CD1c-positive myeloid dendritic cell (primary cell): ENCODE results near the gene CRTC3.
"Not testable (repeated sequence)": the region's sequence is repeated elsewhere in the genome, so short reads cannot be mapped to it uniquely, and the experiment has no call there.

Source experiments
- DNase-seq: peaks from one replicate; pipeline ENCODE4 v3.0.0-alpha.2; 2016; ENCODE audit errors: extremely low spot score

Gene CRTC3

GRCh38 chr15:90623854-90624253, 94.1 kb downstream of the CRTC3 start:
- no peak for DNase-seq

DNA sequence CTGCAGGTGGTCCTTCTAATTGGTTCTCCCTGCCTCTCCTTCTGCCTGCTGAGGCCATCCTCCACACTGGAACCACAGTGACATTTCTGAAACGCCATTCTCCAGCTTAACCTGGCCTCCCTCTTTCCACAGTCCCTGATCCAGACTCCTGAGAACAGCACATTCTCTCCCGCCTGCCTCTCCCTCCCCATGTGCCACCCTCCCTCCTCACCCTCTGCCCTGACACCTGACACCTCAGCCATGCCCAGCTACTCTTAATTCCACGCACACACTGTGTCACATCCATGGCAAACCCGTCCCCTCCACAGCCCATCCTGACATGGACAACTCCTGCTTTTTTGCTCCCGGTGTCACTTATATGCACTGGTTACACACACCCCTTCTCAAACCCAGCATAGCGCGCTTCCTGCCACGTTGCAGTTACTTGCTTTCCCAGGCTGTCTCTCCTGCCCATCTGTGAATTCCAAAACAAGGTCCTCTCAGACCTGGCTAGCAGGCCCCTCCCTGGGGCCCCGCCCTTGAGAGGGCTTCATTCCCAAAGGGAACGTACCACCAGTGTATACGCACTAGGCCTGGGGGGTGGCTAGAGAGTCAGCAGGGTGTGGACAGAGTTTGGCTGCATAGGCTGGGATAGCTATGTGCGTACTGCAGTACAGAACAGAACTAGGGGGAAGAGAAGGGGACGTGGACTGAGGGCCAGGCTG, 94.7 kb downstream of the CRTC3 start:
- DNase-seq: no peak

DNA sequence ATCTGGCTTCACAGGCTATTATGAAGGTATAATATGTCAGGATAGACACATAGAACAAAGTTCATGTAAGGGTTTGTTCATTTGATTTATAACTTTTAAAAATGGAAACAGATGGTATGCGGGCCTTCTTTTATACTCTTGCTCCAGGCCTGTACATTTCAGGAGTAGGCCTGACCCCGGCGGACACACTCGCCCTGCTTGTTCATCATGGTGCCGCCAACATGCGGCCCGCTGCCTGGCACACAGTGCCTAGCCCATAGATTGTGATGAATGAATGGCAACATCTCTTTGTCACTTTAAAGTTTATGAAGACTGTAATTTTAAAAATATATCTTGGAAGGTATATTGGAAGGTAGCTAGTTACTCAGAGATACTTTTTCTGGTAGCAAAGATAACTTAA, 95.3 kb downstream of the CRTC3 start:
- no peak for DNase-seq

- no peak for DNase-seq
These were observed 99.5 kb downstream of the CRTC3 start for GRCh38 chr15:90629217-90629616.

DNA sequence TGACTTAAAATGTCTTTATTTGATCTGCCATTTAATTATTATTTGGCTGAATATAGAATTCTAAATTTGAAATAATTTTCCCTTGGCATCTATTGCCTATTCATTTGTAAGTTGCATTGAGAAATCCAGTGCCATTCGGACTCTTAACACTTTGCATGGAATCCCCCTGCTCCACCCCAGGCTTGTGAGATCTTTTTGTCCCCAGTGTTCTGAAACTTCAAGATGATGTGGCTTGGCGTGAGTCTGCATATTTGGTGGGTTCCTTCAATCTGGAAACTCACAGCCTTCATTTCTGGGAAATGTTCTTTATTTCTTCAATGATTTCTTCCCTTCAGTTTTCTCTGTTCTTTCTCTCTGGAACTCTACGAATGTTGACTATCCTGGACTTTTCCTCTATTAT, 103.6 kb downstream of the CRTC3 start:
- DNase-seq: no peak

GRCh38 chr15:90636993-90637392, 107.3 kb downstream of the CRTC3 start:
- not testable (repeated sequence) for DNase-seq

GRCh38 chr15:90637693-90638092, 108.0 kb downstream of the CRTC3 start:
- DNase-seq: no peak

- no peak for DNase-seq
These were observed 108.5 kb downstream of the CRTC3 start for GRCh38 chr15:90638201-90638691.

GRCh38 chr15:90638963-90639362, 109.2 kb downstream of the CRTC3 start:
- DNase-seq: no peak

GRCh38 chr15:90640862-90641261, 111.1 kb downstream of the CRTC3 start:
- DNase-seq: no peak

DNA sequence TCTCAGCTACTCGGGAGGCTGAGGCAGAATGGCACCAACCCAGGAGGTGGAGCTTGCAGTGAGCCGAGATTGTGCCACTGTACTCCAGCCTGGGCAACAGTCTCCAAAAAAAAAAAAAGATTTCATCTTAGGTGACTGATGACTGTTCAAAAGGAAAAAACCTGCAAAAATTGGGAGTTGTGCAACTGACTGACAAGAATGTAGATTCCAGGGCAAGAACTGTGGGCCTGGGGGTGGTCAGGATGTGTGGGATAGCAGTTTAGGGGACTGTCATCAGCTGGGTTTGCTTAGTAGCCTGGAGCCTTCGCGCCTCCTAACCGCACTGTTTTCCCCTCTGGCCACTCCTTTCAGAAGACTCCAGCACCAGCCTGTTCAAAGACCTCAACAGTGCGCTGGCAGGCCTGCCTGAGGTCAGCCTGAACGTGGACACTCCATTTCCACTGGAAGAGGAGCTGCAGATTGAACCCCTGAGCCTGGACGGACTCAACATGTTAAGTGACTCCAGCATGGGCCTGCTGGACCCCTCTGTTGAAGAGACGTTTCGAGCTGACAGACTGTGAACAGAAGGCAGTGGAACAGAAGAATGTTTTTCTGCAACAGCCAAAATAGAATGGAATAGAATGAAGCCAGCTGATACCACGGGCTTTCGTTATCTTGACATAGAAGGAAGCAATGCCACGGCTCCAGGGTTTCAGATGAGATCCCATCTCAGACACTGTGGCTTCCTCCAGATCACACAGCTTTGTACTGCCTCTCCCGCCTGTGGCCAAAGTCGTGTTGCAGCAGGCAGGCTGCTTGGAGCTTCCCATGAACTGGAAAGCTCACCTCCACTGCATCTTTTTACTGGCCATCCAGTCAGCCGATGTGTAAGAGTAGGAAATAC, 112.1 kb downstream of the CRTC3 start:
- no peak for DNase-seq

- no peak for DNase-seq
These were observed 113.0 kb downstream of the CRTC3 start for GRCh38 chr15:90642464-90643300.

DNA sequence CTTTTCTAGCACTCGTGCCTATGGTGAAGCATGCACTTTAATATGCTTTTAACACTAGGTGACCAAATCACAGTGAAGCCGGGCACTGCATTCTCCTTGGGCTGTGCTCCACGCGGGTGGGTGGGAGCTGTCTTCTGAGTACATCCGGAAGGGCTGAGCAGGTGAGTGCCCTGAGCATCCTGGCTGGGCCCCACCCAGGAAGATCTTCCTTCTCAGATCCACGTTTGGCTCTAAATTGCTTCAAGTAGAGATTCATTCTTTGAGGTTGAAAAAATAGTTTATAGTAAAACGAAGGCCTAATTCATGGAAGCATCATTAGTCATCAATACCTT, 113.5 kb downstream of the CRTC3 start:
- no peak for DNase-seq

GRCh38 chr15:90644526-90644925, 114.8 kb downstream of the CRTC3 start:
- no peak for DNase-seq

DNA sequence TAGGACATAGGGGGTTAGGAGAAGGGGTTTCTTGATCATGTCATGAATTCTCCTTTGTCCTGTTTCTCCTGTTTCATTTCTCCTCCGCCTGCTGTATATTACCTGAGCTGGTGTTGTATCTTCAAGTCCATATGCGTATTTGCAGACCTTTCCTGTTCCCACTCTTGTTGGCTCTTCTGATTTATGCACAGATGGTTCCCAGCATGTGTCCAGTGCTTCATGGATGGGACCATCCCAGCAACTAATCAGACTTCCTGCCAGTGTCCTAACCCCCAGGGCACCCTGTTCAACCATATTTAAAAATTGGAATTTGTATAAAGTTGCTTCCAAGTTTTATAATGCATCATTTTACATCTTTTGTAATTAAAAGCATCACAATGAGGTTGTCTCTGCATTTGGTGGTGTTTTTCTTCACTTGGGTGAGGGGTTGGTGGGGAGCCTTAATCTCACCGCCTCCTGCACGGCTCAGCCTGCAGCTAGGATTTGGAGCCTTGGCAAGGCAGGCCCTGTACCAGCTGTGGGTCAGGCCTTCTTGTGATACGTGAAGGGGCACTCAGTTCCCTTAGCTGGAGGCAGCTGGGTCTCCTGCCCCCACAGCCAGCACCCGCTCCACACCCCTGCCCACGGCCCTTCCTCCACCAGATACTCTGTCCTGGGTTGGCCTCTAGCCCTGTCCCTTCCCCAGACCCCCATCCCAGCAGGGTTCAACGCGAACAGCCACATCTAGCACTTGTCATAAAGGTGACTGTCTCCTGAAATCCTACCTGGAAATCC, 115.4 kb downstream of the CRTC3 start:
- DNase-seq: no peak

- no peak for DNase-seq
These were observed 116.3 kb downstream of the CRTC3 start for GRCh38 chr15:90645873-90646575.

- DNase-seq: no peak
These were observed 117.1 kb downstream of the CRTC3 start for GRCh38 chr15:90646662-90647305.

DNA sequence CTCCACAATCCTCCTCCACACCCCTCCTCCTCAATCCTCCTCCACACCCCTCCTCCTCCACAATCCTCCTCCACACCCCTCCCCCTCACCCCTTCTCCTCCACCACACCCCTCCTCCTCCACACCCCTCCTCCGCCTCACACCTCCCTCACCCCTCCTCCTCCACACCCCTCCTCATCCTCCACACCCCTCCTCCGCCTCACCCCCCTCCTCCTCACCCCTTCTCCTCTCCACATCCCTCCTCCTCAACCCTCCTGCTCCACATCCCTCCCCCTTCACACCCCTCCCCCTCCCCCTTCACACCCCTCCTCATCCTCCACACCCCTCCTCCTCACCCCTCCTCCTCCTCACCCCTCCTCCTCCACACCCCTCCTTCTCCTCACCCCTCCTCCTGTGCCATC, 117.6 kb downstream of the CRTC3 start:
- DNase-seq: no peak

DNA sequence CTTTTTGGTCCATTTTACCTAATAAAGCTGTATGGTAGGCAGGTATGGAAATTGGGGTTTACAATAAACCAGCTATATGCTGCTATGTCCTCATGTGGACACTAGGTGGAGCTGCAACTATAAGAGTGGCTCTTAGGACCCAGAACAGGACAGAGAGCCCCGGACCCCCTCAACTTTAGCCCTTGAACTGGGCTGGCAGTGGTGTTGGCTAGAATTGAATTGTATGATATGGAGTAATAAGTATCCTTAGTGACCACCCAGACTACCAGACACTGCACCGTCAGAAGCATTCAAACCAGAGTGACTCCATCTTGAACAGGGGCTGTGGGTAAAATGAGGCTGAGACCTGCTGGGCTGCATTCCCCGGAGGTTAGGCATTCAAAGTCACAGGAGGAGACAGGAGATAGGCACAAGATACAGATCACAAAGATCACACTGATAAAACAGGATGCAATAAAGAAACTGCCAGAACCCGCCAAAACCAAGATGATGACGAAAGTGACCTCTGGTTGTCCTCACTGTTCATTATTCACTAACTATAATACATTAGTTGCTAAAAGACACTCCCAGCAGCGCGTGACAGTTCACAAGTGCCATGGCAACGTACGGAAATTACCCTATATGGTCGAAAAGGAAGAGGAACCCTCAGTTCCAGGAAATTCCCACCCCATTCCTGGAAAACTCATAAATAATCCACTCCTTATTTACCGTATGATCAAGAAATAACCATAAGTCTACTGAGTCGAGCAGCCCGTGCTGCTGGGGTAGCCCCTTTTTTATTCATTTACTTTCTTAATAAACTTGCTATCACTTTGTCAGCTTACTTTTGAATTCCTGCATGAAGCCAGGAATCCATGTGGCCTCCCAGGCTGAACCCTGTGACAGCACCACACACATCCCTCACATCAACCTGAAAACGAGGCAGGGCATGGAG, 118.7 kb downstream of the CRTC3 start:
- peak; percentile 96 for DNase-seq
